GM12878 (cell line): ENCODE measurements around the gene CFI. TPM values are rescaled to one million over a fixed set of nuclear protein-coding genes. Genes with fewer than 3 reads are reported as not detected.
A peak's percentile ranks its signal among the peaks of the same experiment; 100 is the strongest.

Experiments used
- ATAC-seq: fragments of 200-7000 bp; cut with Tn5 transposase; 3 replicates; pipeline ENCODE4 v1.9.1; 2020; ENCODE audit warnings: mild to moderate bottlenecking, moderate library complexity
- Bru-seq: library from RNA; stranded (reverse); fragments of 400-500 nt; gene quantifications from one replicate; lab custom pipeline; 2021; lab: Mats Ljungman, UMichigan
- BruChase-seq, 2 experiments: library from RNA; stranded (reverse); fragments of 400-500 nt; gene quantifications; one replicate each; lab custom pipeline; 2021; lab: Mats Ljungman, UMichigan
- BruUV-seq: library from RNA; stranded (reverse); fragments of 400-500 nt; replicated peaks from 2 replicates; lab custom pipeline; 2021; lab: Mats Ljungman, UMichigan
- CTCF ChIA-PET: fragments of 300-600 bp; sonication (Branson Sonifier 250); formaldehyde crosslinking; extraction: SDS; loops from one replicate; lab custom pipeline; 2021; ENCODE audit warnings: inconsistent platforms; lab: Yijun Ruan, JAX
- POLR2A ChIA-PET: fragments of 350-600 bp; formaldehyde crosslinking; extraction: SDS; loops from one replicate; lab custom pipeline; 2021; ENCODE audit warnings: inconsistent platforms; lab: Charles Lee
- RAD21 ChIA-PET: fragments of 300-600 bp; sonication (Branson Sonifier 250); formaldehyde crosslinking; loops from one replicate; lab custom pipeline; 2023; ENCODE audit warnings: antibody characterized with exemption; ENCODE audit not compliant: unreplicated experiment; lab: Charles Lee
- SMC1A ChIA-PET: fragments of 300-600 bp; sonication (Branson Sonifier 250); formaldehyde crosslinking; loops from one replicate; lab custom pipeline; 2023; ENCODE audit not compliant: unreplicated experiment, uncharacterized antibody; lab: Charles Lee
- DNase-seq: peaks from one replicate; pipeline ENCODE4 v3.0.0-alpha.2; 2011; ENCODE audit warnings: low read depth, low spot score
- FAIRE-seq: peaks from 3 replicates; lab custom pipeline; 2011; peaks lifted over from hg19 to GRCh38; lab: Jason Lieb, UNC
- H2AFZ ChIP-seq: 2 replicates; pipeline ENCODE4 v1.6.0; 2011; ENCODE audit warnings: low read depth, low read length, control low read depth; ENCODE audit not compliant: control insufficient read depth
- H3K27ac ChIP-seq: 2 replicates; pipeline ENCODE4 v1.5.1; 2011; ENCODE audit warnings: control low read depth; ENCODE audit not compliant: control insufficient read depth, insufficient read depth
- H3K27me3 ChIP-seq, 2 experiments: replicated peaks in 1 of 2; 2 replicates each; pipeline versions ENCODE4 v1.6.0 to v1.6.1; 2011; ENCODE audit warnings: low read length in 1 of 2; ENCODE audit not compliant: control insufficient read depth in 2 of 2, insufficient read depth in 2 of 2
- H3K36me3 ChIP-seq, 2 experiments: 2 replicates each; pipeline ENCODE4 v1.5.1; 2011; ENCODE audit warnings: low read length in 1 of 2; ENCODE audit not compliant: control insufficient read depth in 2 of 2, insufficient read depth in 2 of 2
- H3K4me1 ChIP-seq: 2 replicates; pipeline ENCODE4 v1.6.1; 2011; ENCODE audit warnings: mild to moderate bottlenecking, low read length, moderate library complexity, mixed read lengths; ENCODE audit not compliant: control insufficient read depth, insufficient read depth
- H3K4me2 ChIP-seq: 2 replicates; pipeline ENCODE4 v1.6.0; 2011; ENCODE audit warnings: control low read depth; ENCODE audit not compliant: control insufficient read depth, insufficient read depth
- H3K4me3 ChIP-seq: fragments of 200-600 bp; sonication (generic); 2 replicates; pipeline ENCODE4 v1.5.1; 2016
- H3K79me2 ChIP-seq: 2 replicates; pipeline ENCODE4 v1.6.0; 2011; ENCODE audit warnings: low read length; ENCODE audit not compliant: control insufficient read depth, insufficient read depth
- H3K9ac ChIP-seq: 2 replicates; pipeline ENCODE4 v1.8.0; 2011; ENCODE audit warnings: low read length, control low read depth, mixed read lengths; ENCODE audit not compliant: control insufficient read depth, insufficient read depth
- H3K9me3 ChIP-seq: replicated peaks from 3 replicates; pipeline ENCODE4 v1.5.1; 2011; ENCODE audit warnings: mild to moderate bottlenecking, low read length; ENCODE audit not compliant: control insufficient read depth, insufficient read depth
- H4K20me1 ChIP-seq: 2 replicates; pipeline ENCODE4 v1.6.0; 2011; ENCODE audit not compliant: control insufficient read depth, insufficient read depth
- CBFB ChIP-seq: IDR thresholded peaks from 2 replicates; pipeline ENCODE4 v1.6.1; 2016; ENCODE audit warnings: antibody characterized with exemption, low read depth
- NFIC ChIP-seq: IDR thresholded peaks from 2 replicates; pipeline ENCODE4 v1.6.1; 2012; ENCODE audit warnings: low read depth, mild to moderate bottlenecking, inconsistent platforms, low read length, moderate library complexity
- NFYB ChIP-seq: IDR thresholded peaks from 2 replicates; pipeline ENCODE4 v1.6.1; 2011; ENCODE audit warnings: low read depth, mild to moderate bottlenecking, low read length, improper control_type of control experiment, moderate library complexity; ENCODE audit not compliant: insufficient read depth
- RBBP5 ChIP-seq: fragments of 200-600 bp; sonication (generic); conservative IDR thresholded peaks from 2 replicates; pipeline ENCODE4 v1.6.1; 2016
- RELA ChIP-seq: fragments of 450-650 bp; IDR thresholded peaks from 2 replicates; pipeline ENCODE4 v1.8.0; 2014; ENCODE audit warnings: borderline replicate concordance; ENCODE audit not compliant: partially characterized antibody
- SMC3 ChIP-seq: IDR thresholded peaks from 2 replicates; pipeline ENCODE4 v1.6.1; 2011; ENCODE audit warnings: low read length, improper control_type of control experiment, borderline replicate concordance
- USF1 ChIP-seq: IDR thresholded peaks from 2 replicates; pipeline ENCODE4 v1.6.1; 2011; ENCODE audit warnings: borderline replicate concordance, low read depth, mild to moderate bottlenecking, moderate library complexity, mixed read lengths, low read length; ENCODE audit not compliant: insufficient read depth; ENCODE audit errors: extremely low read length
- WGBS: methylation state at CpG from one replicate; pipeline ENCODE4 v1.1.6; 2016; ENCODE audit warnings: low lambda C conversion rate; ENCODE audit not compliant: insufficient replicate concordance, insufficient coverage; ENCODE audit errors: missing lambda C conversion rate; 5-methylcytosine and 5-hydroxymethylcytosine counted together
- in situ Hi-C: fragments of 300-500 bp; cut with MboI; formaldehyde crosslinking; loops from 9 replicates; pipeline ENCODE4 v1.14.3; 2018; ENCODE audit warnings: mixed read lengths
- intact Hi-C: fragments of 100-400 bp; cut with micrococcal nuclease; formaldehyde crosslinking; loops from one replicate; pipeline ENCODE4 v1.14.2; 2022; ENCODE audit not compliant: unreplicated experiment
- long read RNA-seq, 2 experiments: library from polyadenylated mRNA; unstranded; transcript quantifications; one replicate each; pipeline ENCODE4 v2.0.0, GENCODE V29; 2019 to 2020
- polyA minus RNA-seq, 3 experiments: library from RNA; depleted of rRNA, polyadenylated mRNA; stranded (reverse); fragments of >200 nt; gene quantifications; 2 replicates each; pipeline ENCODE4 v1.2.3, GENCODE V29; 2011
- polyA plus RNA-seq, 11 experiments: library from polyadenylated mRNA; depleted of rRNA in 4 of 11; unstranded in 6 of 11; stranded (reverse) in 5 of 11; fragments of >200 nt; fragmentation: Nextera tagmentation in 4 of 11; fragmentation: Illumina TruSeq in 1 of 11; extraction: Ambion mirVana in 4 of 11; extraction: Trizol in 1 of 11; gene quantifications; 1 replicate in 1 of 11; 2 replicates in 10 of 11; pipeline versions ENCODE4 v1.2.1 to v1.2.3, GENCODE V29; 2011 to 2016; ENCODE audit warnings: inconsistent platforms in 2 of 11, missing spikeins in 2 of 11, low read depth in 1 of 11
- total RNA-seq, 4 experiments: library from RNA; depleted of rRNA in 3 of 4; stranded (reverse); fragments of >200 nt in 3 of 4; fragmentation: Illumina TruSeq in 1 of 4; extraction: Trizol in 1 of 4; gene quantifications; 2 replicates each; pipeline versions ENCODE4 v1.2.1 to v1.2.3, GENCODE V29; 2013 to 2021

CFI gene
- total RNA-seq (2013; cell fraction: nucleolus; rRNA removed), result not detected in 2 replicates
- total RNA-seq (2014; rRNA removed) (not detected in 2 replicates), total RNA-seq (2014; rRNA removed; fragmentation: Illumina TruSeq; extraction: Trizol) (not detected in 2 replicates), total RNA-seq (2021) (0.28 and 0.32 TPM in 2 replicates), polyA plus RNA-seq (2011; rRNA removed) (0.10 and 0.15 TPM in 2 replicates), polyA plus RNA-seq (2014; fragmentation: Illumina TruSeq; extraction: Trizol) (not detected in 2 replicates), polyA plus RNA-seq (2014; fragmentation: Nextera tagmentation; extraction: Ambion mirVana) (not detected), polyA plus RNA-seq (2014; rRNA removed) (not detected in 2 replicates), polyA plus RNA-seq (2016; fragmentation: Nextera tagmentation; extraction: Ambion mirVana) (not detected), polyA minus RNA-seq (2011; rRNA and poly(A)+ RNA removed) (not detected in 2 replicates), Bru-seq, nascent RNA (percentile 26 among the genes with signal in this experiment), BruChase-seq, experiment 1, labeled RNA remaining after a 6-hour chase (percentile 24 among the genes with signal in this experiment), BruChase-seq, experiment 2, labeled RNA remaining after a 2-hour chase (percentile 12 among the genes with signal in this experiment)
- polyA plus RNA-seq (2011; ENCODE audit: low read depth), result not detected
- polyA plus RNA-seq (2011; cell fraction: cytosol; rRNA removed), result not detected in 2 replicates
- polyA plus RNA-seq (2011; cell fraction: nucleus; rRNA removed), result not detected in 2 replicates
- not detected in 2 replicates for polyA plus RNA-seq (2012)
- not detected in 2 replicates for polyA minus RNA-seq (2011; cell fraction: cytosol; rRNA and poly(A)+ RNA removed)
- not detected in 2 replicates for polyA minus RNA-seq (2011; cell fraction: nucleus; rRNA and poly(A)+ RNA removed)
- long read RNA-seq, experiment 1, result 0 reads
- long read RNA-seq, experiment 2, result 0 reads

- Histone ChIP-seq H3K79me2 (no peaks in the 10 kb centered on the region), H4K20me1 (no peaks in the 10 kb centered on the region), H3K36me3 (no peaks in the 10 kb centered on the region), H3K27me3 (peaks cover 0 to 2% of the 10 kb centered on the region in 2 experiments; a peak in 1 of 4 replicates), H3K27ac (no peak within 1 kb of the TSS), H3K4me1 (no peaks in the 10 kb centered on the region), H3K9ac (no peak within 1 kb of the TSS), H3K4me3 (no peak within 1 kb of the TSS), H3K9me3 (no peaks in the 10 kb centered on the region), H3K4me2 (no peak within 1 kb of the TSS), H2AFZ (no peak within 1 kb of the TSS)
- TF ChIP-seq RBBP5, result no peak
- no peak for TF ChIP-seq NFIC
- TF ChIP-seq NFYB, result no peak
- TF ChIP-seq RELA, result no peak
- no peak for TF ChIP-seq CBFB
- TF ChIP-seq SMC3, result no peak
- TF ChIP-seq USF1, result no peak
- SMC1A ChIA-PET, result interaction anchor here (0.8 to 1.1 kb wide), 3 partner anchors 175 to 239 kb away, joined by 3 to 4 read pairs (median 3); no protein-coding TSS in a partner anchor
- RAD21 ChIA-PET, result interaction anchor here (1.8 to 2.3 kb wide), 2 partner anchors 71 to 98 kb away, joined by 5 to 6 read pairs; partner anchors contain the start of gene CASP6
- ATAC-seq, result no peak
- CTCF ChIA-PET, result interaction anchor here (0.8 to 2.0 kb wide), 8 partner anchors 101 to 379 kb away, joined by 3 to 5 read pairs (median 3); partner anchors contain the start of gene SEC24B
- in situ Hi-C loops (no loop called here), intact Hi-C loops (no loop called here)
- 57% methylated on average over 2 of the region's 2 CpGs for WGBS
- FAIRE-seq, result no peak
- POLR2A ChIA-PET, result interaction anchor here (0.6 kb wide), 1 partner anchor 174 kb away, joined by 3 read pairs; no protein-coding TSS in a partner anchor
- no TSS peak for BruUV-seq
- no peak for DNase-seq
Measured at GRCh38 chr4:109801895-109802319, at the start of gene CFI. Gene CFI (minus strand): TSS chr4:109801999. CDS start chr4:109801971, 28 bp downstream.
